D721Med (cell line): ENCODE data around the gene MAB21L3.

Experiments used
- DNase-seq: peaks from one replicate; pipeline ENCODE4 v3.0.0; 2011; ENCODE audit warnings: low spot score; ENCODE audit not compliant: insufficient read length
- FAIRE-seq: peaks from 2 replicates; lab custom pipeline; 2011; peaks lifted over from hg19 to GRCh38; lab: Jason Lieb, UNC
- CTCF ChIP-seq: IDR thresholded peaks from 2 replicates; pipeline ENCODE4 v1.5.1; 2012; ENCODE audit warnings: mild to moderate bottlenecking, control low read depth; ENCODE audit not compliant: insufficient read depth; ENCODE audit errors: missing control alignments

Gene MAB21L3

GRCh38 chr1:116105996-116106395, 5.2 kb upstream of the MAB21L3 start:
- no peak for FAIRE-seq

GRCh38 chr1:116106646-116107045, 4.6 kb upstream of the MAB21L3 start:
- no peak for TF ChIP-seq CTCF
- no peak for DNase-seq
- FAIRE-seq: no peak

More at GRCh38 chr1:116105996-116106395, 5.2 kb upstream of the MAB21L3 start:
- no peak for DNase-seq
- TF ChIP-seq CTCF: no peak

GRCh38 chr1:116107371-116107770, 3.8 kb upstream of the MAB21L3 start:
- DNase-seq (no peak), FAIRE-seq (no peak)
- no peak for TF ChIP-seq CTCF

GRCh38 chr1:116111524-116112021, 374 bp downstream of the MAB21L3 start:
- FAIRE-seq: no peak
- no peak for TF ChIP-seq CTCF
- no peak for DNase-seq

GRCh38 chr1:116112388-116113140, 1.4 kb downstream of the MAB21L3 start:
- no peak for TF ChIP-seq CTCF
- FAIRE-seq (no peak), DNase-seq (no peak)

GRCh38 chr1:116113615-116114014, 2.4 kb downstream of the MAB21L3 start:
- no peak for DNase-seq
- no peak for FAIRE-seq
- TF ChIP-seq CTCF: no peak
